ENCODE data around the gene TTC33. TPM values are rescaled to one million over a fixed set of nuclear protein-coding genes. Genes with fewer than 3 reads are reported as not detected.

The TTC33 gene
- total and polyA plus RNA-seq, 2 of the 13 experiments (the other 11 are each of a cell fraction or from before 2014, with no cell fraction given): 4.5 to 20.0 TPM

- peaks cover 13% of the 10 kb centered on the region; the same call in 1 of the 2 replicates for H3K4me1 ChIP-seq (ENCODE audit: insufficient read depth, low read length)
- no peaks in the 10 kb centered on the region for H4K20me1 ChIP-seq (ENCODE audit: insufficient read depth, low read length)
- in situ Hi-C loops (cut with HindIII; ENCODE audit: extremely low pct_ligation_motif_present, low pct_unique_long_range_greater_than_20kb) (no loop called here), intact Hi-C loops (cut with micrococcal nuclease; ENCODE audit: unreplicated experiment) (no loop called here)
- no peak overlapping the region for H2AFZ ChIP-seq (ENCODE audit: low read length)
- H3K79me2 ChIP-seq (ENCODE audit: insufficient read depth, low read length): no peaks in the 10 kb centered on the region
- 86% methylated on average over 1 of the region's 1 CpG for whole genome bisulfite sequencing (ENCODE audit: low lambda C conversion rate)
- no peak overlapping the region for H3K27ac ChIP-seq (ENCODE audit: extremely low read length, insufficient read depth, low read length)
- POLR2A ChIA-PET: no interaction called here
- no TSS peak for BruUV-seq (replicated peaks)
- H3K27me3 ChIP-seq (ENCODE audit: control insufficient read depth in 1 of 2, insufficient read depth in 2 of 2, low read length in 2 of 2): no peaks in the 10 kb centered on the region
- FAIRE-seq (no peak), DNase-seq (ENCODE audit: low spot score) (no peak), ATAC-seq (no peak)
- H3K4me2 ChIP-seq (ENCODE audit: low read depth, low read length): no peak overlapping the region
- no peaks in the 10 kb centered on the region for H3K9me3 ChIP-seq (ENCODE audit: low read length)
- CTCF ChIA-PET (ENCODE audit: low intra/inter-chr PET ratio, low total read pairs): no interaction called here
- TF ChIP-seq SP4 (CRISPR knock-in tag; IDR thresholded peaks at IDR 0.05) (no peak), SRSF4 (IDR thresholded peaks at IDR 0.05; ENCODE audit: low read depth, low read length, poor library complexity, severe bottlenecking) (no peak), RAD51 (IDR thresholded peaks at IDR 0.05; ENCODE audit: borderline replicate concordance) (no peak), AKNA (CRISPR knock-in tag; IDR thresholded peaks at IDR 0.05; ENCODE audit: borderline replicate concordance) (no peak), THYN1 (CRISPR knock-in tag; IDR thresholded peaks at IDR 0.05; ENCODE audit: borderline replicate concordance, low read depth) (no peak), ZNF564 (CRISPR knock-in tag; IDR thresholded peaks at IDR 0.05) (no peak)
- H3K36me3 ChIP-seq (replicated peaks in 1 of 2; ENCODE audit: control insufficient read depth in 1 of 2, insufficient read depth in 2 of 2, low read length in 2 of 2): no peaks in the 10 kb centered on the region
- no peak overlapping the region for H3K4me3 ChIP-seq (replicated peaks in 1 of 3; ENCODE audit: insufficient read depth in 1 of 3, low read depth in 2 of 3, low read length in 3 of 3)
- no peak overlapping the region for H3K9ac ChIP-seq (ENCODE audit: insufficient read depth, low read depth, low read length)
Observed at GRCh38 chr5:40497573-40497972, 258.2 kb downstream of the TTC33 start.
